GM19025 (cell line): Measurements from ENCODE around the gene ANKRD11.
"Not testable (repeated sequence)": the region's sequence is repeated elsewhere in the genome, so short reads cannot be mapped to it uniquely, and the experiment has no call there.

ENCODE experiments used
- ATAC-seq: cut with Tn5 transposase; IDR thresholded peaks from one replicate; pipeline ENCODE4 v1.9.1; 2021; ENCODE audit warnings: mild to moderate bottlenecking, low read depth, moderate library complexity; ENCODE audit not compliant: unreplicated experiment

ANKRD11 gene

GRCh38 chr16:89307421-89307805 lies 182.9 kb downstream of the ANKRD11 start:
- ATAC-seq = no peak

DNA sequence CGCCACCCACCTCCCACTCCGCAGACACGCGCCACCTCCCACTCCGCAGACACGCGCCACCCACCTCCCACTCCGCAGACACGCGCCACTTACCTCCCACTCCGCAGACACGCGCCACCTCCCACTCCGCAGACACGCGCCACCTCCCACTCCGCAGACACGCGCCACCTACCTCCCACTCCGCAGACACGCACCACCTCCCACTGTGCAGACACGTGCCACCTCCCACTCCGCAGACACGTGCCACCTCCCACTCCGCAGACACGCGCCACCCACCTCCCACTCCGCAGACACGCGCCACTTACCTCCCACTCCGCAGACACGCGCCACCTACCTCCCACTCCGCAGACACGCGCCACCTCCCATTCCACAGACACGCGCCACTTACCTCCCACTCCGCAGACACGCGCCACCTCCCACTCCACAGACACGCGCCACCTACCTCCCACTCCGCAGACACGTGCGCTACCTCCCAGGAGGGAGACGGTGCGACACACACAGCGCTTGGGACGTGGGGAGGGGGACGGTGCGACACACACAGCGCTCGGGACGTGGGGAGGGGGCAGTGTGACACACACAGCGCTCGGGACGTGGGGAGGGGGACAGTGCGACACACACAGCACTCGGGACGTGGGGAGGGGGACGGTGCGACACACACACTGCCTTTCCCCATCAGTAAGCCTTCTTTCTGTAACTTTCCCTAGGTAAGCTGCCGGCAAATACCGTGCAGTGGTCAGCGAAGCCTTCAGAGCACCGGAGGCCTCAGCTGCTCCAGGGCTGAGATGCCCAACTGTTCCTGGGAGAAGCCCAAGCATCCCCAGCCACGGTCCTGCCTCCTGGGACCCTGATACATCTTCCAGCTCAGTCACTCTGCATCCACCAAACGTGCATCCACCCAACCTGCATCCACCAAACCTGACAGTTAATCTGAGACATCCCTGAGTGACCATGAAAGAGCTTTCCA lies 183.6 kb downstream of the ANKRD11 start:
- not testable (repeated sequence) for ATAC-seq

- no peak for ATAC-seq
Measured at GRCh38 chr16:89304941-89305705, 185.2 kb downstream of the ANKRD11 start.

DNA sequence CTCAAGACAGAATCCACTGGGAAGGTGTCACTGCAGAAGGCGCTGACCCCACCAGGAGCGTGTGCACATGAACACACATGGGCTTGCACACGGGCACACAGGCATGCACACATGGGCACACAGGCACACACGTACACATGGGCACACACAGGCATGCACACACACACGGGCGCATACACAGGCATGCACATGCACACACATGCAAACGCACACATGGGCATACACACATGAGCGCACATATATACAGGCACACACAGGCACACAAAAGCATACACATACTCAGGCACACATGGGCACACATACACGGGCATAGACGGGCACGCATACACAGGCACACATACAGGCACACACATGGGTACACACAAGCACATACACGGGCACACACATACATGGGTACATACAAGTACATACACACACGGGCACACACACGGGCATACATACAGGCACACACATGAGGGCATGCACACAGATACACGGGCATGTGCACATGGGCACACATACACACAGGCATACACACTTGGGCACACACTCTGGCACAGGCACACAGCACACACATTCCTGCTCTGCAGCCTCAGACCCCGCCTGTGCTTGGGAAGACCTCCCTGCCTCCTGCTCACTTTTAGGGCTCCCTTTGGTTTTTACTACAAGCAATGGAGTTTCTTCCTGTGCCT lies 186.0 kb downstream of the ANKRD11 start:
- ATAC-seq = no peak

DNA sequence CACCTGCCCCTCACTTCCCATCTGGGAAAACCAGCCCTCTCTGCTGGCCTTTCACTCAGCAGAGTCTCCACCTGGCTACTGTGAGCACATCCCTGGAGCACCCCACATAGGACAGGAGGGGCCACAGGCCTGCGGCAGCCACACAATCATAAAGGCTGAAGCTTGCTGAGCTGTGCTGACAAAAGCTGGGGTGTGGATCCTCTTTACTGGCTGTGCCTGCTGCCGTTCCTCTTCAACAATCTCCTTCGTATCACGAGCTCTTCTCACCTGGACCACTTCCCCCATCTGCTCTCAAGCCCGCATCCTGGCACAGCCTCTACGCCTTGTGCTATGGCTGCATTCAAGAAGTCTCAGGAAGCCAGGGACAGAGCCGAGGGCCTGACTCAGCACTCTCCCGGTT lies 186.7 kb downstream of the ANKRD11 start:
- ATAC-seq = no peak

- ATAC-seq = no peak
Measured at GRCh38 chr16:89300976-89301360, 189.4 kb downstream of the ANKRD11 start.

DNA sequence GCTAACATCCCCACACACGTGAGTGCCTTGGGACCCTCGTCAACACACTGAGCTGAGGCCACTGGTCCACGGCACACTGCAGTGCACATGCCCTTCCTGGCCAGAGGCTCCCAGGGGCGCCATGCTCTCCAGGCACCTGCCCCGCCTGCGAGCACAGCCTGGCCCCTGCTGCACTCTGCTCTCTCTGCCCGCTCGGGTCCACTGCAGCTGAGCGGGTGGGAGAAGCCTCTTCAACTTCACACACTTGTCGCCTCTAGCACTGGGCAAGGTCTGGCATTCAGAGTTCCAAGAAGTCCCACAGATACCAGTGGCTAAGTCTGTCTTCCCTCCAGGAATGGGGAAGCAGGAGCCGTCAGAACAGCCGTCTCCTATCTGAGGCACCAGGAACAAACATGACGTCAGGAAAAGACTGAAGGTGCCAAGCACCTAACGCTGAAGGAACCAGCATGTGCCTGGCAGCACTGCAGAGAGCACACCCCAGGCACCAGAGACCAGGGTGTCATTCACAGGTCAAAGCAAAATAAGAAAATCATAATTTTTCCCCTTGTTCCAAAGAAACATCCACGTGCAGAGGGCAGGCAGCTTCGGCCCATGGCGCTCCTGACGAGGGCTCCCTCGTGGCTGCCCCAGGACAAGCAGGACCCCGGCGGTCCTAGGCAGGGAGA lies 189.9 kb downstream of the ANKRD11 start:
- ATAC-seq = no peak

DNA sequence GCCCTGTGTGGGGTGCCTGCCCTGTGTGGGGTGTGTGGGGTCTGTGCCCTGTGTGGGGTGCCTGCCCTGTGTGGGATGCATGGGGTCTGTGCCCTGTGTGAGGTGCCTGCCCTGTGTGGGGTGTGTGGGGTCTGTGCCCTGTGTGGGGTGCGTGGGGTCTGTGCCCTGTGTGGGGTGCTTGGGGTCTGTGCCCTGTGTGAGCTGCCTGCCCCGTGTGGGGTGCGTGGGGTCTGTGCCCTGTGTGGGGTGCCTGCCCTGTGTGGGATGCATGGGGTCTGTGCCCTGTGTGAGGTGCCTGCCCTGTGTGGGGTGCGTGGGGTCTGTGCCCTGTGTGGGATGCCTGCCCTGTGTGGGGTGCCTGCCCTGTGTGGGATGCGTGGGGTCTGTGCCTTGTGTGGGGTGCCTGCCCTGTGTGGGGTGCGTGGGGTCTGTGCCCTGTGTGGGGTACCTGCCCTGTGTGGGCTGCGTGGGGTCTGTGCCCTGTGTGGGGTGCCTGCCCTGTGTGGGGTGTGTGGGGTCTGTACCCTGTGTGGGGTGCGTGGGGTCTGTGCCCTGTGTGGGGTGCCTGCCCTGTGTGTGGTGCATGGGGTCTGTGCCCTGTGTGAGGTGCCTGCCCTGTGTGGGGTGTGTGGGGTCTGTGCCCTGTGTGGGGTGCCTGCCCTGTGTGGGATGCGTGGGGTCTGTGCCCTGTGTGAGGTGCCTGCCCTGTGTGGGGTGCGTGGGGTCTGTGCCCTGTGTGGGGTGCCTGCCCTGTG lies 190.8 kb downstream of the ANKRD11 start:
- not testable (repeated sequence) for ATAC-seq

GRCh38 chr16:89298623-89299225 lies 191.6 kb downstream of the ANKRD11 start:
- no peak for ATAC-seq

DNA sequence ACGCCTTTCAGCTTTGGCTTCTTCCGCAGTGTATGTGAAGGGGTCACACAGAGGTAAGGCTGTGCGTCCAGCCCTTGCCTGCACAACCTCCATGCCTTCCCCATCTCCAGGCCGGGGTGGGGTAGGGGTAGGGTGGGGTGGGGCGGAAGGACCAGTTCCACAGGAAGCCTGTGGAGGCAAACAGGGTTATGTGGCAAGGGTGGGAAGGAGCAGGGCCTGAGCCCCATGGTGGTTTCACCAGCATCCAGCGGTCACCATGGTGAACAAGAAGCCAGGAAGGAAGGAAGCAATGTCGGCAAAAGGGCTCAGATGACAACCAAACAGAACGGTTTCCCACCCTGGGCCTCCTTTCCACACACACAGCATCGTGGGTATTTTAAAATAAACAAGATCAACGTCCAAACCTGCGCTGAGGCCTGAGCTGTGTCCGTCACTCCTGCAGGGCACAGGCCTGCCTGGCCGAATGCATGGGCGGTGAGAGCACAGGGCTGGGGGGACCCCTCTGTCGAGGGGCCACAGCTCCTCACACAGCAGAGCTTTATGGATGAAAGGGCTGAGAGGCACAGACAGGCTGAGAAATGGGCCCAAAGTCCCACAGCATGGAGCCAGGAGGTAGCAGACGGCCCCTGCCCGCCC lies 192.3 kb downstream of the ANKRD11 start:
- no peak for ATAC-seq

DNA sequence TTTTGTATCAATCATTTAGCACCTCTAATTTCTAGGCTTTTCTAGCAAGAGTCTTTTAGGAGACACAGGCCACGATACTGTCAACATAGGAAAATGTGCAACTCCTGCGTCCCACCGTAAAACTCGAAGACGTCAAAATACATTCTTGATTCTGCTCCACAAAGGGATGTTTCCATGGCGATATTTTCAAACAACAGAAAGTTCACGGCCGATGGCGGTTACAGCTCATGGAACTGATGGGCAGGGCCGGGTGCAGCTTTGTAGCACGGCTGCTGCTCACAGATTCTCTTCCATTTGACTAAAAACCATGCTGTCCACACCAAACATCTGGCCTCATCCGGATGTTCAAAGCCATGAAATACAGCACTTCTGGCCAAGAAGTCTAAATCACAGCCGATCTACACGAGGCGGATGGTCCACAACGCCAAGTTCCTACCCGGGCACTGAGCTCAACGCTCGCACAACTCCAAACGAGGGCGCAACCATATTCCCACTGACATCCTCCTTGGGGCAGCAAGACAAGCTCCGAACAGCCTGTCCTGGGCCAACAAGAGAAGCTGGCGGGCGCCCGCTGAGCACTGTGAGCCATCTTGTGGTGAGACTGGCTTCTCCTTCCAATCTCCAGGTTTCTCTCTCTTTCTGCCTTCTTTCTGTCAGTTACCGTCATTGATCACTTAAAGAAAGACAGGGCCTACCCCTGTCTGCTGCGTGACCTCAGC lies 193.0 kb downstream of the ANKRD11 start:
- ATAC-seq = no peak

- no peak for ATAC-seq
Measured at GRCh38 chr16:89295915-89296314, 194.4 kb downstream of the ANKRD11 start.

DNA sequence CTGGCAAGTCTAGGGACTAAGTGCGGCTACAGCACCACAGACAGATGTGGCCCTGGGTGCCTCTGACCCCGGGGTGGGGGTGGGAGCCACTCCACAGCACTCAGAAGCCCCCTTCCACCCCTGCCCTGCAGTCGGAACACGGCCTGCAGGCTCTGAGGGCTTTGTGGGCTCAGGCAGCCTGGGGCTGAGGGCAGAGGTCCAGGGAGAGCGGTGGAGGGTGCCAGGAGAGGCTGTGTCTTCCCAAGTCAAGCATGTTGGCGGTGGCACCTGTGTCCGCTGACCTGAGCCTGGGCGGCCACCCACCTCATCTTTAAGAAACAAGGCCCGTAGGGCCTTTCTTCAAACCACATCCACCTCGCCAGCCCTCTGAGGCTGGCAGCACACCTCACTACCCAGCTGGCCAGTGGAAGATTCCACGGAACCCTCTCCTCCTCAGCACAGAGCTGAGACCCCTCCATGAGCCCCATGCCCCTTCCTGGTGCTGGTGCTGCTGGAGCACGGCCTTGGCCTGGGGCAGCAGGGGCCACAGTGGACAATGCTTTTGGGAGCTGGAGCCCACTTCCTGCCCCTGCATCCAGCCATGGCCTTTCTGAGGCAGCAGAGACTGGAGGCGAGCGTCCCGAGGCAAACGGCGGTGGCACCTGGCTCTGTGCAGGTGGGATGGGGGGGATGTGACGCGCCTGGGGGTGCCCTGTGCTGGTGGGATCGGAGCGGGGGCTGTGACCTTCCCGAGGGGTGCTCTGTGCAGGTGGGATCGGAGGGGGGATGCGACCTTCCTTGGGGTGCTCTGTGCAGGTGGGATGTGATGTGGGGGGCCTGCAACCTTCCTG lies 195.1 kb downstream of the ANKRD11 start:
- ATAC-seq = no peak

- ATAC-seq = no peak
Measured at GRCh38 chr16:89294486-89294885, 195.9 kb downstream of the ANKRD11 start.

- ATAC-seq = no peak
Measured at GRCh38 chr16:89293276-89294143, 196.9 kb downstream of the ANKRD11 start.

- ATAC-seq = no peak
Measured at GRCh38 chr16:89292443-89293078, 197.8 kb downstream of the ANKRD11 start.
